SK-N-SH treated with all-trans-retinoic acid at 6 μM for 48 hours (cell line): ENCODE results near the gene DNAJB1.

Experiments
- ATAC-seq: fragments of 200-7000 bp; cut with Tn5 transposase; 3 replicates; pipeline ENCODE4 v1.9.1; 2020; ENCODE audit warnings: mild to moderate bottlenecking, moderate library complexity
- ARNTL ChIP-seq: fragments of 450-650 bp; formaldehyde crosslinking; IDR thresholded peaks from 2 replicates; pipeline ENCODE4 v1.5.0; 2020; ENCODE audit warnings: low read depth, mild to moderate bottlenecking, moderate library complexity, borderline replicate concordance
- BACH2 ChIP-seq: fragments of 250-450 bp; sonication (Bioruptor Pico); IDR thresholded peaks from 2 replicates; pipeline ENCODE4 v1.9.0; 2021; ENCODE audit warnings: mild to moderate bottlenecking, borderline replicate concordance
- CSDC2 ChIP-seq: fragments of 250-450 bp; sonication (Bioruptor Pico); IDR thresholded peaks from 2 replicates; pipeline ENCODE4 v1.5.0; 2020; ENCODE audit warnings: mild to moderate bottlenecking, moderate library complexity
- ESRRG ChIP-seq: fragments of 250-450 bp; sonication (Bioruptor Pico); IDR thresholded peaks from 2 replicates; pipeline ENCODE4 v1.6.1; 2021; ENCODE audit warnings: mild to moderate bottlenecking
- GLIS3 ChIP-seq: fragments of 250-450 bp; sonication (Bioruptor Pico); IDR thresholded peaks from 2 replicates; pipeline ENCODE4 v1.5.0; 2020; ENCODE audit warnings: mild to moderate bottlenecking, moderate library complexity
- OSR1 ChIP-seq: fragments of 250-450 bp; sonication (Bioruptor Pico); IDR thresholded peaks from 2 replicates; pipeline ENCODE4 v1.8.0; 2022; ENCODE audit warnings: moderate library complexity, mild to moderate bottlenecking, inconsistent platforms
- PPARA ChIP-seq: fragments of 250-450 bp; sonication (Bioruptor Pico); IDR thresholded peaks from 2 replicates; pipeline ENCODE4 v1.5.0; 2020; ENCODE audit warnings: mild to moderate bottlenecking, borderline replicate concordance
- SNAI2 ChIP-seq: fragments of 250-450 bp; sonication (Bioruptor Pico); IDR thresholded peaks from 2 replicates; pipeline ENCODE4 v1.5.0; 2020; ENCODE audit warnings: mild to moderate bottlenecking, moderate library complexity
- TCF4 ChIP-seq: fragments of 250-450 bp; sonication (Bioruptor Pico); IDR thresholded peaks from 2 replicates; pipeline ENCODE4 v1.8.0; 2021; ENCODE audit warnings: mild to moderate bottlenecking, moderate library complexity, borderline replicate concordance
- TOX ChIP-seq: fragments of 250-450 bp; sonication (Bioruptor Pico); IDR thresholded peaks from 2 replicates; pipeline ENCODE4 v1.8.0; 2021; ENCODE audit warnings: mild to moderate bottlenecking, moderate library complexity, borderline replicate concordance
- ZC3H10 ChIP-seq: fragments of 250-450 bp; sonication (Bioruptor Pico); IDR thresholded peaks from 2 replicates; pipeline ENCODE4 v1.5.1; 2021; ENCODE audit warnings: mild to moderate bottlenecking, moderate library complexity
- ZFP3 ChIP-seq: fragments of 250-450 bp; sonication (Bioruptor Pico); IDR thresholded peaks from 2 replicates; pipeline ENCODE4 v1.5.0; 2020; ENCODE audit warnings: mild to moderate bottlenecking, moderate library complexity
- ZFP30 ChIP-seq: fragments of 450-650 bp; formaldehyde crosslinking; IDR thresholded peaks from 2 replicates; pipeline ENCODE4 v1.5.0; 2022; ENCODE audit warnings: mild to moderate bottlenecking, moderate library complexity
- ZNF565 ChIP-seq: fragments of 450-650 bp; formaldehyde crosslinking; conservative IDR thresholded peaks from 2 replicates; pipeline ENCODE4 v1.5.0; 2020; ENCODE audit warnings: low read depth, mild to moderate bottlenecking, moderate library complexity
- ZNF8 ChIP-seq: fragments of 450-650 bp; formaldehyde crosslinking; IDR thresholded peaks from 2 replicates; pipeline ENCODE4 v1.5.0; 2020; ENCODE audit warnings: mild to moderate bottlenecking, moderate library complexity
- TF ChIP-seq, protein P1 (sequence below): fragments of 250-450 bp; sonication (Bioruptor Pico); IDR thresholded peaks from 2 replicates; pipeline ENCODE4 v1.5.0; 2020; ENCODE audit warnings: mild to moderate bottlenecking, moderate library complexity
- TF ChIP-seq, protein P2 (sequence below): fragments of 250-450 bp; sonication (Bioruptor Pico); IDR thresholded peaks from 2 replicates; pipeline ENCODE4 v1.8.0; 2021; ENCODE audit warnings: low read depth, mild to moderate bottlenecking, moderate library complexity, borderline replicate concordance
- TF ChIP-seq, protein P3 (sequence below): fragments of 250-450 bp; sonication (Bioruptor Pico); IDR thresholded peaks from 2 replicates; pipeline ENCODE4 v1.8.0; 2020; ENCODE audit warnings: mild to moderate bottlenecking, moderate library complexity, borderline replicate concordance
- TF ChIP-seq, protein P4 (sequence below): fragments of 250-450 bp; sonication (Bioruptor Pico); IDR thresholded peaks from 2 replicates; pipeline ENCODE4 v1.5.1; 2020; ENCODE audit warnings: low read depth, mild to moderate bottlenecking, moderate library complexity
- TF ChIP-seq, protein P5 (sequence below): fragments of 250-450 bp; sonication (Bioruptor Pico); IDR thresholded peaks from 2 replicates; pipeline ENCODE4 v1.5.1; 2021; ENCODE audit warnings: mild to moderate bottlenecking, moderate library complexity

The DNAJB1 gene

DNA sequence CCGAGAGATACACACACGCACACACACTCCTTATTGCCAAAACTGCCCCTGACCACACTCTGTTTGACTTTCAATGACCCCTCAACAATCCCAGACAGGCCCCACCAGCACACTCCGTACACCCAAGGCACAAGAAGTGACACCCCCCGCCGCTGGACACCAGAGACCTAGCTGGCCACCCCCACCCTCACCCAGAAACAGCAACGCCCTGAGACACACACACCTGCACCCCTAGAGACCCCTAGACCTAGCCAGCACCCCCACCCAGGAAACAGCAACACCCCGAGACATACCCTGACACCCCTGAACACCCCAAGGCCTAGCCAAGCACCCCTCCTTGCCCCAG lies 41.9 kb downstream of the DNAJB1 start:
- no peak for ATAC-seq
- TF ChIP-seq ESRRG (CRISPR knock-in tag) (no peak), BACH2 (no peak), ZNF565 (CRISPR knock-in tag) (no peak), ZNF8 (CRISPR knock-in tag) (no peak), CSDC2 (CRISPR knock-in tag) (no peak), ZFP30 (CRISPR knock-in tag) (no peak), TOX (CRISPR knock-in tag) (no peak), GLIS3 (CRISPR knock-in tag) (no peak), TCF4 (CRISPR knock-in tag) (no peak), ZFP3 (CRISPR knock-in tag) (no peak), OSR1 (CRISPR knock-in tag) (no peak), ZC3H10 (CRISPR knock-in tag) (no peak), ARNTL (CRISPR knock-in tag) (no peak), SNAI2 (no peak)
- TF ChIP-seq, protein P1, sequence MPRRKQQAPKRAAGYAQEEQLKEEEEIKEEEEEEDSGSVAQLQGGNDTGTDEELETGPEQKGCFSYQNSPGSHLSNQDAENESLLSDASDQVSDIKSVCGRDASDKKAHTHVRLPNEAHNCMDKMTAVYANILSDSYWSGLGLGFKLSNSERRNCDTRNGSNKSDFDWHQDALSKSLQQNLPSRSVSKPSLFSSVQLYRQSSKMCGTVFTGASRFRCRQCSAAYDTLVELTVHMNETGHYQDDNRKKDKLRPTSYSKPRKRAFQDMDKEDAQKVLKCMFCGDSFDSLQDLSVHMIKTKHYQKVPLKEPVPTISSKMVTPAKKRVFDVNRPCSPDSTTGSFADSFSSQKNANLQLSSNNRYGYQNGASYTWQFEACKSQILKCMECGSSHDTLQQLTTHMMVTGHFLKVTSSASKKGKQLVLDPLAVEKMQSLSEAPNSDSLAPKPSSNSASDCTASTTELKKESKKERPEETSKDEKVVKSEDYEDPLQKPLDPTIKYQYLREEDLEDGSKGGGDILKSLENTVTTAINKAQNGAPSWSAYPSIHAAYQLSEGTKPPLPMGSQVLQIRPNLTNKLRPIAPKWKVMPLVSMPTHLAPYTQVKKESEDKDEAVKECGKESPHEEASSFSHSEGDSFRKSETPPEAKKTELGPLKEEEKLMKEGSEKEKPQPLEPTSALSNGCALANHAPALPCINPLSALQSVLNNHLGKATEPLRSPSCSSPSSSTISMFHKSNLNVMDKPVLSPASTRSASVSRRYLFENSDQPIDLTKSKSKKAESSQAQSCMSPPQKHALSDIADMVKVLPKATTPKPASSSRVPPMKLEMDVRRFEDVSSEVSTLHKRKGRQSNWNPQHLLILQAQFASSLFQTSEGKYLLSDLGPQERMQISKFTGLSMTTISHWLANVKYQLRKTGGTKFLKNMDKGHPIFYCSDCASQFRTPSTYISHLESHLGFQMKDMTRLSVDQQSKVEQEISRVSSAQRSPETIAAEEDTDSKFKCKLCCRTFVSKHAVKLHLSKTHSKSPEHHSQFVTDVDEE (CRISPR knock-in tag): no peak
- TF ChIP-seq, protein P2, sequence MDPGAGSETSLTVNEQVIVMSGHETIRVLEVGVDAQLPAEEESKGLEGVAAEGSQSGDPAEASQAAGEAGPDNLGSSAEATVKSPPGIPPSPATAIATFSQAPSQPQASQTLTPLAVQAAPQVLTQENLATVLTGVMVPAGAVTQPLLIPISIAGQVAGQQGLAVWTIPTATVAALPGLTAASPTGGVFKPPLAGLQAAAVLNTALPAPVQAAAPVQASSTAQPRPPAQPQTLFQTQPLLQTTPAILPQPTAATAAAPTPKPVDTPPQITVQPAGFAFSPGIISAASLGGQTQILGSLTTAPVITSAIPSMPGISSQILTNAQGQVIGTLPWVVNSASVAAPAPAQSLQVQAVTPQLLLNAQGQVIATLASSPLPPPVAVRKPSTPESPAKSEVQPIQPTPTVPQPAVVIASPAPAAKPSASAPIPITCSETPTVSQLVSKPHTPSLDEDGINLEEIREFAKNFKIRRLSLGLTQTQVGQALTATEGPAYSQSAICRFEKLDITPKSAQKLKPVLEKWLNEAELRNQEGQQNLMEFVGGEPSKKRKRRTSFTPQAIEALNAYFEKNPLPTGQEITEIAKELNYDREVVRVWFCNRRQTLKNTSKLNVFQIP (CRISPR knock-in tag): no peak
- TF ChIP-seq, protein P3, sequence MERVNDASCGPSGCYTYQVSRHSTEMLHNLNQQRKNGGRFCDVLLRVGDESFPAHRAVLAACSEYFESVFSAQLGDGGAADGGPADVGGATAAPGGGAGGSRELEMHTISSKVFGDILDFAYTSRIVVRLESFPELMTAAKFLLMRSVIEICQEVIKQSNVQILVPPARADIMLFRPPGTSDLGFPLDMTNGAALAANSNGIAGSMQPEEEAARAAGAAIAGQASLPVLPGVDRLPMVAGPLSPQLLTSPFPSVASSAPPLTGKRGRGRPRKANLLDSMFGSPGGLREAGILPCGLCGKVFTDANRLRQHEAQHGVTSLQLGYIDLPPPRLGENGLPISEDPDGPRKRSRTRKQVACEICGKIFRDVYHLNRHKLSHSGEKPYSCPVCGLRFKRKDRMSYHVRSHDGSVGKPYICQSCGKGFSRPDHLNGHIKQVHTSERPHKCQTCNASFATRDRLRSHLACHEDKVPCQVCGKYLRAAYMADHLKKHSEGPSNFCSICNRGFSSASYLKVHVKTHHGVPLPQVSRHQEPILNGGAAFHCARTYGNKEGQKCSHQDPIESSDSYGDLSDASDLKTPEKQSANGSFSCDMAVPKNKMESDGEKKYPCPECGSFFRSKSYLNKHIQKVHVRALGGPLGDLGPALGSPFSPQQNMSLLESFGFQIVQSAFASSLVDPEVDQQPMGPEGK (CRISPR knock-in tag): no peak
- TF ChIP-seq, protein P4, sequence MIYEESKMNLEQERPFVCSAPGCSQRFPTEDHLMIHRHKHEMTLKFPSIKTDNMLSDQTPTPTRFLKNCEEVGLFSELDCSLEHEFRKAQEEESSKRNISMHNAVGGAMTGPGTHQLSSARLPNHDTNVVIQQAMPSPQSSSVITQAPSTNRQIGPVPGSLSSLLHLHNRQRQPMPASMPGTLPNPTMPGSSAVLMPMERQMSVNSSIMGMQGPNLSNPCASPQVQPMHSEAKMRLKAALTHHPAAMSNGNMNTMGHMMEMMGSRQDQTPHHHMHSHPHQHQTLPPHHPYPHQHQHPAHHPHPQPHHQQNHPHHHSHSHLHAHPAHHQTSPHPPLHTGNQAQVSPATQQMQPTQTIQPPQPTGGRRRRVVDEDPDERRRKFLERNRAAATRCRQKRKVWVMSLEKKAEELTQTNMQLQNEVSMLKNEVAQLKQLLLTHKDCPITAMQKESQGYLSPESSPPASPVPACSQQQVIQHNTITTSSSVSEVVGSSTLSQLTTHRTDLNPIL (CRISPR knock-in tag): no peak
- TF ChIP-seq, protein P5, sequence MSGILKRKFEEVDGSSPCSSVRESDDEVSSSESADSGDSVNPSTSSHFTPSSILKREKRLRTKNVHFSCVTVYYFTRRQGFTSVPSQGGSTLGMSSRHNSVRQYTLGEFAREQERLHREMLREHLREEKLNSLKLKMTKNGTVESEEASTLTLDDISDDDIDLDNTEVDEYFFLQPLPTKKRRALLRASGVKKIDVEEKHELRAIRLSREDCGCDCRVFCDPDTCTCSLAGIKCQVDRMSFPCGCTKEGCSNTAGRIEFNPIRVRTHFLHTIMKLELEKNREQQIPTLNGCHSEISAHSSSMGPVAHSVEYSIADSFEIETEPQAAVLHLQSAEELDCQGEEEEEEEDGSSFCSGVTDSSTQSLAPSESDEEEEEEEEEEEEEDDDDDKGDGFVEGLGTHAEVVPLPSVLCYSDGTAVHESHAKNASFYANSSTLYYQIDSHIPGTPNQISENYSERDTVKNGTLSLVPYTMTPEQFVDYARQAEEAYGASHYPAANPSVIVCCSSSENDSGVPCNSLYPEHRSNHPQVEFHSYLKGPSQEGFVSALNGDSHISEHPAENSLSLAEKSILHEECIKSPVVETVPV (CRISPR knock-in tag): no peak

DNA sequence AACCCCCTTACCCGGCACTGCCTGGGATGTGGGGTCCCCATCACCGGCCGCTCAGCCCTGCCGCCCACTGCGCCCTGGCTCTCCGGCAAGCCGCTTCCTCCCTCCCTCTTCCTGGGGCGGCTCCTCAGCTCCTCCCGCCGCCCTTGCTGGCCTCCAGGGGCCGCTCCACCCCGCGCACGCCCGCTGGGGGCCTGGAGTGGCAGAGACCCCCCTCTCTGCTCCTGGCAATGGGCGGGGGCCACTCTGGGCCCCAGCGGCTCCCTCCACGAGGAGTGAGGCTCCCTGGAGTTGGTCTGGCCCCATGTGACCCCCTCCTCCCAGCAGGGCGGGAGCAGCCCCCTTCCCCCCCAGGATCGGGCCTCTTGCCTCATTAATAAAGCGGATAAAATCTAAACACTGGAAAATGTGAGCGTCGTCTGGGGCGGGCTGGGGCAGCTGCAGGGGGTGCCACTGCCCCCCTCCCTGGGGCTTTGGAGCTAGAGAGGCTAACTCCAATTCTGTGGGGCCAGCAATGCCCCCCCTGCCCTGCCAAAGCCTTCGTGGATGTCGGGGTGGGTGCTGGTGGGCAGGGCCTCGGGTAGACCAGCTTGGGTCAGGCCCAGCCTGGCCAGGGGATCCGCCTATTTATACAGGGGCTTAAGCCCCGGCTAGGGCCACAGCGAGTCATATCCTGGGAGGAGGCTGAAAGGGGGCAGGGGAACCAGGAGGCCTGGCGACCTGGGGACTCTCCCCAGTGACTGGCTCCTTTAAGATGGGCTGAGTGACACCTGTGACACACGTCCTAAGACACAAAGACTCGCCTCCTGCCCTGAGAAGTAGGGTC lies 42.7 kb downstream of the DNAJB1 start, which contains the start of gene PTGER1:
TSS of gene PTGER1 (minus strand) at position 104 of the 823 bp plus-strand sequence. CDS start 1,034 bp downstream, outside the sequence.
- TF ChIP-seq, protein P3 (CRISPR knock-in tag): peak; percentile 79; the same call in 1 of the 2 replicates
- no peak for TF ChIP-seq PPARA (CRISPR knock-in tag)
- peak; percentile 70 for ATAC-seq
